GM12801 (cell line): Measurements from ENCODE around the gene GRB14.

ENCODE experiments used
- CTCF ChIP-seq: IDR thresholded peaks from one replicate; pipeline ENCODE4 v1.5.1; 2011; ENCODE audit warnings: control low read depth; ENCODE audit not compliant: insufficient read length; ENCODE audit errors: extremely low read depth

Gene GRB14

GRCh38 chr2:164511738-164512137 lies 109.5 kb downstream of the GRB14 start:
- no peak for TF ChIP-seq CTCF

- TF ChIP-seq CTCF: no peak
Measured at GRCh38 chr2:164510895-164511294, 110.4 kb downstream of the GRB14 start.

GRCh38 chr2:164509137-164509877 lies 112.0 kb downstream of the GRB14 start:
- no peak for TF ChIP-seq CTCF

- no peak for TF ChIP-seq CTCF
Measured at GRCh38 chr2:164504253-164504652, 117.0 kb downstream of the GRB14 start.

- no peak for TF ChIP-seq CTCF
Measured at GRCh38 chr2:164498836-164499235, 122.4 kb downstream of the GRB14 start.

- TF ChIP-seq CTCF: no peak
Measured at GRCh38 chr2:164496881-164497280, 124.4 kb downstream of the GRB14 start.

- no peak for TF ChIP-seq CTCF
Measured at GRCh38 chr2:164496421-164496820, 124.9 kb downstream of the GRB14 start.
